Fibroblast of skin of back (primary cell): Measurements from ENCODE around the gene RNU7-1.

Experiments
- DNase-seq: peaks from one replicate; pipeline ENCODE4 v3.0.0-alpha.2; 2013

RNU7-1 gene

DNA sequence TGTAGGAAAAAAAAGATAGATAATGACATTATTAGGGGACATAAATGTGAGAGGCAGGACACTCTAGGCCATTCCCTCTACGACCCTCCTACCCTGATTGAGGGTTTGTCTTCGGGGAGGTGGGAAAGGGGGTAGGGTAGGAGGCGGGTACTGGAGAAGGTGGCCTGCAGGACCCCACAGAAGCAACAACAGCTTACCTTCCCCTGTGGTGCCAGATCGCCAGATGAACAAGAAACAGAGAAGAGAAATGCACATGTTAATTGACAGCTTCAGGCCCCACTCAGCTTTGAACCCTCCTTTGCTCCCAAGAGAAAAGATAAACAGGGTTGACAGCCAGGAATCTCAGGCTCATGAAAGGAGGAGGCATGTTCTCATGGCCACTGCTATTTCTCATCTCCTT, 22.1 kb downstream of the RNU7-1 start:
- DNase-seq: no peak

GRCh38 chr12:6966351-6966750, 22.7 kb downstream of the RNU7-1 start:
- no peak for DNase-seq

GRCh38 chr12:6967651-6968100, 24.1 kb downstream of the RNU7-1 start:
- no peak for DNase-seq

GRCh38 chr12:6968426-6968825, 24.8 kb downstream of the RNU7-1 start:
- DNase-seq: no peak

GRCh38 chr12:6970096-6970527, 26.5 kb downstream of the RNU7-1 start:
- no peak for DNase-seq

GRCh38 chr12:6974180-6974579, 30.6 kb downstream of the RNU7-1 start:
- no peak for DNase-seq

DNA sequence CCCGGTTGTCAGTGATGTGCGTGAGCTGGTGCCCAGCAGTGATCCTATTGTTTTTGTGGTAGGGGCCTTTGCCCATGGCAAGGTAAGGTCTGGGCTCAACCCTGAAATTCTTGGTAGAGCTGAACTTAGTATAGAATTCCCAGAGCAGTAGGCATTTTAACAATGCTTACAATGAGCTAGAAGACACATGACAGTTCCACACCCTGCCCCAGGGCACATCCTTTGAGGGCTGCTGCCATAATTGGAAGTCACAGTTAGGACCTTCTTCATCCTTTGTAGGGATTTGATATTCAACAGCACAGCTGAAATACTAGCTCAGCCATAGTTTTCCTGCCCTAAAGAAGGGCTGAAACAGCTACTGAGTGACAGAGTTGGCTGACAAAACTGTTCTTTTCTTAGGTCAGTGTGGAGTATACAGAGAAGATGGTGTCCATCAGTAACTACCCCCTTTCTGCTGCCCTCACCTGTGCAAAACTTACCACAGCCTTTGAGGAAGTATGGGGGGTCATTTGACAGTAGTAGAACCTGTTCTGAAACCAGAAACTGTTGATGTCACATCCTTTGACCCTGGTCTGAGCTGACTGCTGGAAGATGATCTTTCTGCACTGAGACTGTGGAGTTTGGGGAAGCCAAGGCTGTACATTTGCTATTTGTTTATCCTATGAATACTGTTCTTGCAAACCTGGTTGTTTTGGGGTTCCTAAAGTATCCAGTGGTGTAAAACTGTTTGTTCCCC, 31.8 kb downstream of the RNU7-1 start:
- DNase-seq: no peak

- no peak for DNase-seq
These were observed 34.0 kb downstream of the RNU7-1 start for GRCh38 chr12:6977653-6978052.

- DNase-seq: no peak
These were observed 34.6 kb downstream of the RNU7-1 start for GRCh38 chr12:6978188-6978587.

DNA sequence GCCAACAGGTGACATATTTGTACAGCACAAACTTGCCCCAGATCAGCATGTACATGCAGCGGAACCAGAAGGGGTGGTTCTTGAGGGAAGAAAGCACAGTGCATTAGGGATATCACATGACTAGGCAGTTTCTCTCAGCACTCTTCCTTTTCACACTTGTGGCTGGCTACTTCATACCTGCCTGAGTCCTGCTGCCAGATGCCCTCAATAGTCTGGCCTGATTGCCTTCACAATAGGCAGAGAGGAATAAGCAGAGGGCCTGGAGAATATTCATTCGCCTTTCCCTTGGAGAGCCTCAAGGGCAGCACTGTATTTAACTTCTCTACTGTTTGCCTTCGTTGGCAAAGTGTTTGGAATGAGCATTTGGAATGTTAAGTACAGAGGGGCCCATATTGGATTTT, 35.0 kb downstream of the RNU7-1 start:
- no peak for DNase-seq

GRCh38 chr12:6979021-6979420, 35.4 kb downstream of the RNU7-1 start:
- DNase-seq: no peak

DNA sequence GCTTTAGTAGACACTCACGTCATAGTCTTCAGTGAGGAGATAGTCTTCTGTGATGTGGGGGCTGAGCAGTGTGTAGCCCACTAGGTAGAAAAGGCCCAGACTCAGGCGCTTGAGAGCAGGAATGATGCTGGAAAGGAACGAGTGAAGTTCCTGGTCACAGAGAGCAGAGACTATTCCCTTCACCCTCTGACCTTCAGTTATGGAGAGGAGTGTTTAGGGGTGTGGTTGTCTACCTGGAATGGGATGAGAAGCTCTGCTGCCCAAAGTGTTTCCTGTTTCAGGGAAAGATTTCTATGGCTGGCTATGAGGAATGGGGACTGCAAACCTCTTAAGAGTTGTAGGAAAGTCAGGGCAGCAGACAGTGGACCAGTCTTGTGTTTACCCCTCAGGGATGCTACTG, 35.8 kb downstream of the RNU7-1 start:
- no peak for DNase-seq

DNA sequence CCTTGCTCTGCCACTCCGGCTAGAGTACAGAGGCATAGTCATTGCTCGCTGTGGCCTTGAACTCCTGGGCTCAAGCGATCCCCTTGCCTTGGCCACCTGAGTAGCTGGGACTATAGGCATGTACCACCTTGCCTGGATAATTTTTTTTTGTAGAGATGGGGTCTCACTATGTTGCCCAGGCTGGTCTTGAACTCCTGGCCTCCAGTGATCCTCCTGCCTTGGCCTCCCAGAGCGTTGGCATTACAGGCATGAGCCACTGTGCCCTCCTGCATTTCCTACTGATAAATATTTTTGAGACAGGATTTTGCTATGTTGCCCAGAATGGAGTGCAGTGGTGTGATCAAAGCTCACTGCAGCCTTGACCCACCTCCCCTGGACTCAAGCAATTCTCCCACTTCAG, 36.5 kb downstream of the RNU7-1 start:
- no peak for DNase-seq

DNA sequence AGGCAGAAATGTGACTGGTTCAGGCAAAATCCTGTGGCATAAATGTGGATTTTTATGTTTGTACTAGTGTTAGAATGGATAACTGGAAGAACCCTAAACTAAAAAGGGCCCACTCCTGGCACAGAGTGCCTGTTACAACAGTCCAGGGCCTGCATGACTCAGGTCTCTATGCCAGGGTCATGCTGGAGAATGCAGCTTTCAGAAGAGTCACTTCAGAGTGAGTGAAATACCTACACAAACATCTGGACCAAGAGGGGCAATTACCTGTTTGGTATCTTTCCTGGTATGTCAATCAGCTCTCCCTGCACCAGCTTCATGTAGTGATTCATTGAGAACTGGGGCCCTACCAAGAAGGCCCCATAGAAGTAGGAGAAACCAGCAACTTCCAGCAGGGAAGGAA, 37.1 kb downstream of the RNU7-1 start:
- DNase-seq: no peak

- DNase-seq: no peak
These were observed 37.8 kb downstream of the RNU7-1 start for GRCh38 chr12:6981152-6982052.

DNA sequence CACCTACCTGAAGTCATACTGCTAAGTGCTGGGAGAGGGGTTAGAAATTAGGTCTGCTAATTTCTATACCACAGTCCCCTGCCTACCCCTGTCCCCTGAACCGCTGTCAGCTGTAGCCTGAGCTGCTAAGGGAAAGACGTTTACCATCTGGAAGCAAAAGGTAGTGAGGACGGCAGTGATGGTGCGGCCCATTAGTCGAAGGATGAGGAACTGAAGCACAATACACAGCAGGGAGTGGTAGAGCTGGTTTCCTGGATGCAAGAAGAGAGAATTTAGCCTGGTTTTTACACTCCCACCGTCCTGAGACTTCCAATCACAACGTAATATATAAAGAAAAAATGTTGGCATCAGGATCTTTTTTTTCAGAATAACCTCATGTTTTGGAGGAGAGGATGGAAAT, 38.9 kb downstream of the RNU7-1 start:
- no peak for DNase-seq

DNA sequence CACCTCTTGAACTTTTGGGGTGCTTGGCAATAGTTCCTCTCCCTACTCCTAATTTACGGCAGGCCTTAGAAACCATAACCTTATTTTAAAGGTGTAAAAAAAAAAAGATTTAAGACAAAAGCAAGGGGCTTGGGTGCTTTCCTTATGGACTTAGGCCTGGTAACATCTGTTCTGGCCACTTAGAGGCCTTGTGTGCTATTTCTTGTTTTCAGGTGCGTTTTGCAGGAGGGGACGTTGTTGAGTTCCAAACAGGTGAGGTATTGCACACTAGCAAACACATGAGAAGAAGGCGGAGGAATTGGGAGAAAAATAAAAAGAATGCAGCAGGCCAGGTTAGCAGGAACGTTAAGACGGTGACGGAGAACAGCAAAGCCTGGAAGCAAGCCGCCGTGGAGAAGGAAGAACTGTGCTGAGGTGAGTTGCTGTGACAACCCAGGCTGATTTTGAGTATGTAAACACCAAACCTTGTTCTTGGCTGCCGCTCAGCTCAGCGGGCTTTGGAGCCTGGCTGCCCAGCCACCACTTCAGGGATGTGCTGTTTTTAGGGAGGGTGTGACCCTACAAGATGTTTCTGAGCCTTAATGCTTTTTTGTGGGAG, 44.4 kb downstream of the RNU7-1 start:
- no peak for DNase-seq
